Activated CD4-positive, alpha-beta T cell treated with anti-CD3 and anti-CD28 coated beads, Interleukin-2, amount 10 ng/mL, durations not matched to agents 7 days and 5 days (primary cell): ENCODE data around the gene MTHFD1L. TPM values are rescaled to one million over a fixed set of nuclear protein-coding genes. Genes with fewer than 3 reads are reported as not detected.

Experiments
- CTCF ChIA-PET: fragments of 350-600 bp; sonication (Branson Sonifier 250); formaldehyde crosslinking; loops from one replicate; lab custom pipeline; 2021; ENCODE audit warnings: antibody characterized with exemption; lab: Charles Lee
- POLR2A ChIA-PET: fragments of 350-600 bp; sonication (Branson Sonifier 250); formaldehyde crosslinking; loops from one replicate; lab custom pipeline; 2021; ENCODE audit warnings: antibody characterized with exemption; lab: Charles Lee
- DNase-seq: peaks from one replicate; pipeline ENCODE4 v3.0.0-alpha.2; 2020
- H3K27ac Mint-ChIP-seq: one replicate; pipeline ENCODE4 v1.8.0; 2021; ENCODE audit warnings: mild to moderate bottlenecking, moderate library complexity, mixed read lengths
- H3K27me3 Mint-ChIP-seq: one replicate; pipeline ENCODE4 v1.8.0; 2021; ENCODE audit warnings: mixed read lengths
- H3K36me3 Mint-ChIP-seq: one replicate; pipeline ENCODE4 v1.8.0; 2021; ENCODE audit warnings: low read depth, mixed read lengths
- H3K4me1 Mint-ChIP-seq: one replicate; pipeline ENCODE4 v1.8.0; 2021; ENCODE audit warnings: mixed read lengths
- H3K4me3 Mint-ChIP-seq: one replicate; pipeline ENCODE4 v1.8.0; 2021; ENCODE audit warnings: mild to moderate bottlenecking, moderate library complexity, mixed read lengths
- H3K9me3 Mint-ChIP-seq: one replicate; pipeline ENCODE4 v1.8.0; 2021; ENCODE audit warnings: mixed read lengths
- total RNA-seq, 2 experiments: library from RNA; stranded (reverse); gene quantifications; one replicate each; pipeline ENCODE4 v1.2.3, GENCODE V29; 2021

The MTHFD1L gene
- total RNA-seq, 2 experiments from 2014 or later = 34.9 to 40.6 TPM

DNA sequence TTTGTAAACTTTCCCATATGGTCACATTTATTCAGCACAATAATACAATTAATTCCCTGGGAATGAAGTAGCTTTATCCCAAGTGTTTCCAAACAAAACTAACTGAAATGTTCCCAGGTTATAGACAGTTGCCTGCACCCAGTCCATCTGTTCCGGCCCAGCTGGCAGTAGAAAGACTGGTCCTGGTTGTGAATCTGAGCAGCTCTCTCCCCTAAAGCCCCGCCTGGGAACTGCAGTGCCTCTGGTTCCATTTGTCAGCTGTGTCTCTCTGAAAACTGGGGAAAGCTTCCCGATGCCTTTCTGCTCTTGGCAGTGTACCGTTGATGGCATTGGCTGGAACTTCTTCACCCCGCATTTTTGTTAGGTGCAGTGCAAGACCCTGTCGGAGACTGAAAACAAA, 8.7 kb downstream of the MTHFD1L start:
- CTCF ChIA-PET = interaction anchor here (0.6 to 5.8 kb wide), 5 partner anchors 8 to 1338 kb away, joined by 3 to 30 read pairs (median 3); no protein-coding TSS in a partner anchor
- POLR2A ChIA-PET = no interaction called here
- Mint-ChIP-seq H3K4me3 (no peak overlapping the region), H3K4me1 (peaks cover 16% of the 10 kb centered on the region), H3K9me3 (no peaks in the 10 kb centered on the region), H3K36me3 (peaks cover 13% of the 10 kb centered on the region), H3K27ac (no peak overlapping the region), H3K27me3 (no peaks in the 10 kb centered on the region)
- DNase-seq = no peak

DNA sequence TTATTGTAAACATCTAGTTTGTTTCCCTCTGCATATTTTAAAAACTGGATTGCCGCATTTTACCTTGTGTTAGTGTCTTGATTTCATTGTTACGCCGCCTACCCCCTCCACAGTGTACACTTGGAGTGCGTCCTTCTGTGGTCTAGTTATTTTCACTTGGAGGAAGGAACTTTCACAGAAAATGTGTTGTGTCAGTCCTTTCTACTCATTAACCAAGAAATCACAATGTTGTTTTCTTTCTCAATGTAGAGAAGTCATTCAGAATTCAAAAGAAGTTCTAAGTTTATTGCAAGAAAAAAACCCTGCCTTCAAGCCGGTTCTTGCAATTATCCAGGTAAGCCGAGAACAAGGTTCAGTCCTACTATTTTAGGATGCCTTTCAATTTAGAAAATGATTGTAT, 10.3 kb downstream of the MTHFD1L start:
- H3K9me3 Mint-ChIP-seq = no peaks in the 10 kb centered on the region
- no peak overlapping the region for H3K4me3 Mint-ChIP-seq
- H3K27me3 Mint-ChIP-seq = no peaks in the 10 kb centered on the region
- no peak for DNase-seq
- POLR2A ChIA-PET = no interaction called here
- H3K36me3 Mint-ChIP-seq = peaks cover 21% of the 10 kb centered on the region
- no peak overlapping the region for H3K27ac Mint-ChIP-seq
- peaks cover 7% of the 10 kb centered on the region for H3K4me1 Mint-ChIP-seq
- CTCF ChIA-PET = interaction anchor here (0.6 to 5.8 kb wide), 3 partner anchors 13 to 641 kb away, joined by 3 to 30 read pairs (median 5); no protein-coding TSS in a partner anchor

- Mint-ChIP-seq H3K9me3 (no peaks in the 10 kb centered on the region), H3K4me3 (no peak overlapping the region), H3K27me3 (no peaks in the 10 kb centered on the region), H3K4me1 (peaks cover 4% of the 10 kb centered on the region), H3K27ac (no peak overlapping the region), H3K36me3 (peaks cover 23% of the 10 kb centered on the region)
- ChIA-PET CTCF (interaction anchor here (5.8 kb wide), 1 partner anchor 13 kb away, joined by 30 read pairs; no protein-coding TSS in a partner anchor), POLR2A (no interaction called here)
- no peak for DNase-seq
These were observed 11.1 kb downstream of the MTHFD1L start for GRCh38 chr6:150876598-150876997.

DNA sequence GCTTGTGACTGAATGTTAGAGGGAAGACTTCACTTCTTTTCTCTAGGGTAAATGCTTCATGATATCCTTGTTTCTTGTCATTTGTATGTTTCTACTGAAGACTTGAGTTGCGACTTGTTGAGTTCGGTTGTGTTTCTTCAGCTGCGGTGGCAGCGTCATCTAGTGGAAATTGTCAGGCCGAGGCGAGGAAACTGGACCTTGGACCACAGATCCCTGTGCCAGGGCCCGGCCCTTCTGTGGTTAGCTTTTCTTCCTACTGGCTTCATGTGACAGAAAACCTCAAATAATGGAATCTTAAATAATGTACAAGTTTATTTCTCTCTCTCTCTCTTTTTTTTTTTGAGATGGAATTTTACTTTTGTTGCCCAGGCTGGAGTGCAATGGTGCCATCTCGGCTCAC, 12.4 kb downstream of the MTHFD1L start:
- Mint-ChIP-seq H3K36me3 (peaks cover 17% of the 10 kb centered on the region), H3K27ac (no peak overlapping the region), H3K4me3 (no peak overlapping the region), H3K27me3 (no peaks in the 10 kb centered on the region), H3K4me1 (peaks cover 2% of the 10 kb centered on the region), H3K9me3 (no peaks in the 10 kb centered on the region)
- DNase-seq = no peak
- POLR2A ChIA-PET = no interaction called here
- CTCF ChIA-PET = interaction anchor here (5.8 kb wide), 1 partner anchor 11 kb away, joined by 30 read pairs; no protein-coding TSS in a partner anchor

DNA sequence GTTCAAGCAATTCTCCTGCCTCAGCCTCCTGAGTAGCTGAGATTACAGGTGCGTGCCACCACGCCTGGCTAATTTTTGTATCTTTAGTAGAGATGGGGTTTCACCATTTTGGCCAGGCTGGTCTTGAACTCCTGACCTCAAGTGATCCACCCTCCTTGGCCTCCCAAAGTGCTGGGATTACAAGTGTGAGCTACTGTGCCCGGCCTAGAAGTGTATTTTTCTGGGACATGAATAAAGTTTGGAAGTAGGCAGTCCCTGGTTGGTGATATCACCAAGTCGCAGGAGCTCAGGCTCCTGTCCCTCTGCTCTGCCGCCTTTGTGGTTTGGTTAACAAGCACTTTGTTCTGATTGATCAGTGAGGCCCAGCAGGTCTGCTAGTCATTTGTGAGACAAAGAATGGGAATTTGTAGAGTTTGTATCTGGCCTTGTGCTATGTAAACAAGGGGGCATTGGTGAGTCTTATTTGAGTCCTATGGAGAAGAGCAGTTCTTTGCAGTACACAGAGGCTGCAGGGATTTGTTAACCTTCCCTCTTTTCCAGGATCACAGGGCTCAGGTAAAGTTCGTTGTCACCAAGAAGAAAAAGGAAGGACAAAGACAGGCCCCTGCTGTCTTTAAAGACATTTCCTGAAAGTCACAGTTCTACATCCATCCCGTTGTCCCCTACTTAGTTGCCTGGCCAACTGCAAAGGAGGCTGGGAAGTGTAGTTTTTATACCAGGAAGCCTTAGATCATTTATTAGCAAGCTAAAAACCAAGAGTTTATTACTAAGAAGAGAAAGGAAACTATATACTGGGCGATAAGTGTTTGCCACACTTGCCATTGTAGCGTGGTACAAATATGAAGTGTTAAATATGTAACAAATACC, 13.1 kb downstream of the MTHFD1L start:
- POLR2A ChIA-PET = no interaction called here

DNA sequence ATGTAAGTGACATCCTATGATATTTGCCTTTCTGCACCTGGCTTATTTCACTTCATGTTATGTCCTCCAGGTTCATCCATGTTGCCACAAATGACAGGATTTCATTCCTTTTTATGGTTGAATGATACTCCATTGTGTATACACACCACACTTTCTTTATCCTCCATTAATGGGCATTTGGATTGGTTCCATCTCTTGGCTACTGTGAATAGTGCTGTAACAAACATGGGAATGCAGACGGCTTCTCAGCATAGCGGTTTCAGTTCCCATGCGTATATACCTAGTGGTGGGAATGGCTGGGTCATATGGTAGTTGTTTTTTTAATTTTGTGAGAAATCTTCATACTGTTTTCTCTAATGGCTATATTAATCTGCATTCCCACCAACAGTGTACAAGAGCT, 14.8 kb downstream of the MTHFD1L start:
- Mint-ChIP-seq H3K27ac (no peak overlapping the region), H3K4me1 (peaks cover 2% of the 10 kb centered on the region), H3K36me3 (peaks cover 26% of the 10 kb centered on the region), H3K9me3 (no peaks in the 10 kb centered on the region), H3K4me3 (no peak overlapping the region), H3K27me3 (no peaks in the 10 kb centered on the region)
- ChIA-PET POLR2A (no interaction called here), CTCF (no interaction called here)
- no peak for DNase-seq

More for the DNA sequence above, 13.1 kb downstream of the MTHFD1L start:
- Mint-ChIP-seq H3K27ac (no peak overlapping the region), H3K36me3 (peaks cover 21% of the 10 kb centered on the region), H3K4me1 (peaks cover 2% of the 10 kb centered on the region), H3K4me3 (no peak overlapping the region), H3K9me3 (no peaks in the 10 kb centered on the region), H3K27me3 (no peaks in the 10 kb centered on the region)
- CTCF ChIA-PET = interaction anchor here (5.8 kb wide), 1 partner anchor 11 kb away, joined by 30 read pairs; no protein-coding TSS in a partner anchor
- no peak for DNase-seq

GRCh38 chr6:150881911-150882481, 16.5 kb downstream of the MTHFD1L start:
- Mint-ChIP-seq H3K9me3 (no peaks in the 10 kb centered on the region), H3K4me1 (no peaks in the 10 kb centered on the region), H3K27me3 (no peaks in the 10 kb centered on the region), H3K36me3 (peaks cover 34% of the 10 kb centered on the region), H3K27ac (no peak overlapping the region), H3K4me3 (no peak overlapping the region)
- POLR2A ChIA-PET = no interaction called here
- no peak for DNase-seq
- CTCF ChIA-PET = interaction anchor here (0.6 to 2.2 kb wide), 5 partner anchors 10 to 486 kb away, joined by 3 to 8 read pairs (median 3); partner anchors contain the start of gene MTHFD1L

GRCh38 chr6:150883521-150883920, 18.0 kb downstream of the MTHFD1L start:
- no peaks in the 10 kb centered on the region for H3K9me3 Mint-ChIP-seq
- no peak overlapping the region for H3K27ac Mint-ChIP-seq
- no peak overlapping the region for H3K4me3 Mint-ChIP-seq
- CTCF ChIA-PET = interaction anchor here (1.0 to 2.2 kb wide), 3 partner anchors 8 to 14 kb away, joined by 3 to 8 read pairs (median 3); no protein-coding TSS in a partner anchor
- peaks cover 40% of the 10 kb centered on the region for H3K36me3 Mint-ChIP-seq
- no peak for DNase-seq
- POLR2A ChIA-PET = no interaction called here
- H3K27me3 Mint-ChIP-seq = no peaks in the 10 kb centered on the region
- H3K4me1 Mint-ChIP-seq = peaks cover 3% of the 10 kb centered on the region

DNA sequence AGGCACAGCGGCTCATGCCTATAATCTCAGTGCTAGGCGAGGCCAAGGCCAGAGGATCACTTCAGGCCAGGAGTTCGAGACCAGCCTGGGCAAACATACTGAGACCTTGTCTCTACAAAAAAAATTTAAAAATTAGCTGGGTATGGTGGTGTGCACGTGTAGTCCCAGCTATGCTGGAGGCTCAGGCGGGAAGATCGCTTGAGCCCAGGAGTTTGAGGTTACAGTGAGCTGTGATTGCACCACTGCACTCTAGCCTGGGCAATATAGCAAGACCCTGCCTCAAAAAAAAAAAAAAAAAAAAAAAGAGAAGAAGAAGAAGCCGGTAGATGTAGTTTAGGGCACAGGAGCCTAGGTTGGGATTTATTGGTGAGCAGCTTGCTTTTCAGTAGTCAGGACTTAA, 20.7 kb downstream of the MTHFD1L start:
- Mint-ChIP-seq H3K27me3 (no peaks in the 10 kb centered on the region), H3K4me1 (peaks cover 3% of the 10 kb centered on the region), H3K9me3 (no peaks in the 10 kb centered on the region), H3K36me3 (peaks cover 37% of the 10 kb centered on the region), H3K27ac (no peak overlapping the region), H3K4me3 (no peak overlapping the region)
- POLR2A ChIA-PET = no interaction called here
- CTCF ChIA-PET = interaction anchor here (1.3 to 6.2 kb wide), 4 partner anchors 9 to 440 kb away, joined by 3 to 30 read pairs (median 6); no protein-coding TSS in a partner anchor
- no peak for DNase-seq

GRCh38 chr6:150887978-150888563, 22.6 kb downstream of the MTHFD1L start:
- Mint-ChIP-seq H3K27me3 (no peaks in the 10 kb centered on the region), H3K36me3 (peaks cover 37% of the 10 kb centered on the region), H3K9me3 (no peaks in the 10 kb centered on the region), H3K4me1 (peaks cover 3% of the 10 kb centered on the region), H3K4me3 (no peak overlapping the region), H3K27ac (no peak overlapping the region)
- CTCF ChIA-PET = interaction anchor here (0.8 to 6.2 kb wide), 3 partner anchors 11 to 437 kb away, joined by 4 to 30 read pairs (median 5); no protein-coding TSS in a partner anchor
- DNase-seq = no peak
- POLR2A ChIA-PET = no interaction called here

DNA sequence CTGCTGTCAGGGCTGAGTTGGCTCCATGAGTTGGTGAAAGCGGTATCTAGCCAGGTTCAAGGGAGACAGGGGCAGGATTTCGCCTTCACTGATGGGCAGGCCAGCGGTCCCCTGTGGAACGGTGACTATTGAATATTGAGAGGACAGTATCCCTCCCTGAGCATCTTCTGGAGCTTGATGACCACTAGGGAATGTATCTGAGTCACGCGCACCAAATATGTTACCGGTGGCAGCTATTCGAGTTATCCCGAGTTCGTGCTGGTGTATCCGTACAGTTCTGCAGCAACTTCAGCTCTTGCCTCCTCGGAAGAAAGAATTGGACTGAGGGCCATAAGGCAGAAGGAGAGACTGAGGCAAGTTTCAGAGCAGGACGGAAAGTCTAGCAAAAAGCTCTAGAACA, 24.8 kb downstream of the MTHFD1L start:
- ChIA-PET POLR2A (no interaction called here), CTCF (interaction anchor here (1.9 to 6.2 kb wide), 4 partner anchors 14 to 445 kb away, joined by 4 to 64 read pairs (median 18); no protein-coding TSS in a partner anchor)
- H3K27ac Mint-ChIP-seq = no peak overlapping the region
- no peaks in the 10 kb centered on the region for H3K9me3 Mint-ChIP-seq
- no peaks in the 10 kb centered on the region for H3K27me3 Mint-ChIP-seq
- DNase-seq = no peak
- peaks cover 28% of the 10 kb centered on the region for H3K36me3 Mint-ChIP-seq
- H3K4me3 Mint-ChIP-seq = no peak overlapping the region
- peaks cover 18% of the 10 kb centered on the region for H3K4me1 Mint-ChIP-seq

DNA sequence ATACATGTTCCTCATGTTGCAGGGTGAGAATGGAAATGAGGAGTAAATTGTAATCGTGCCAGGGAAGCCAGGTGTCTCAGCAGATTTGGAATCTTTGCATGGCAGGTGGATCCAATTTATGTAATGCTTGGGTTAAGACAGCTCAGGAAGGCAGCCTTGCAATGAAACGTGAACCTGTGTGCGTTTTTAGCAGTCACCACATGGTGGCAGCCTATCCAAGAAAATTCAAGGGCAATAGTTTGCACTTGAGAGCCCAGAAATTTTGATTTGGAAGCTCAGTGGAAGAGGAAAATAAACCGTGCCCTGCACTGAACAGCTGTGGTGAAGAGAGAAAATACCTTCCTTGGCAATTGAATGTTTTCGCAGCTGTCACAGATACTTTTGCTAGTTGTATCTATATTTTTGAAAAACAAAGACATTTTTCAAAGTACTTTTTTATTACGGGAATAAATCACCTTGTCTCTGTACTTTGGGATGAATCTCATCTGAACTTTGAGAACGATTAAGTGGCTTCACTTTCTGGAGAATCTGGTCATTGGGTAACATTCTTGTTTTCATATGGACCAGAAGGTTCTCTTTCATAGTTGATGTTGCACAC, 26.5 kb downstream of the MTHFD1L start:
- peaks cover 23% of the 10 kb centered on the region for H3K36me3 Mint-ChIP-seq
- POLR2A ChIA-PET = no interaction called here
- CTCF ChIA-PET = interaction anchor here (0.6 to 6.2 kb wide), 17 partner anchors 9 to 465 kb away, joined by 3 to 64 read pairs (median 4); no protein-coding TSS in a partner anchor

More for the DNA sequence above, 26.5 kb downstream of the MTHFD1L start:
- Mint-ChIP-seq H3K9me3 (no peaks in the 10 kb centered on the region), H3K27me3 (no peaks in the 10 kb centered on the region), H3K4me1 (peaks cover 30% of the 10 kb centered on the region), H3K27ac (no peak overlapping the region), H3K4me3 (no peak overlapping the region)
- peak; percentile 75 for DNase-seq
